ENCODE measurements around the gene IZUMO1. TPM values are rescaled to one million over a fixed set of nuclear protein-coding genes. Genes with fewer than 3 reads are reported as not detected.
"Not testable (repeated sequence)": the region's sequence is repeated elsewhere in the genome, so short reads cannot be mapped to it uniquely, and the experiment has no call there.

IZUMO1 gene
- total RNA-seq, 1 donor from 2014 or later = 0.16 TPM

DNA sequence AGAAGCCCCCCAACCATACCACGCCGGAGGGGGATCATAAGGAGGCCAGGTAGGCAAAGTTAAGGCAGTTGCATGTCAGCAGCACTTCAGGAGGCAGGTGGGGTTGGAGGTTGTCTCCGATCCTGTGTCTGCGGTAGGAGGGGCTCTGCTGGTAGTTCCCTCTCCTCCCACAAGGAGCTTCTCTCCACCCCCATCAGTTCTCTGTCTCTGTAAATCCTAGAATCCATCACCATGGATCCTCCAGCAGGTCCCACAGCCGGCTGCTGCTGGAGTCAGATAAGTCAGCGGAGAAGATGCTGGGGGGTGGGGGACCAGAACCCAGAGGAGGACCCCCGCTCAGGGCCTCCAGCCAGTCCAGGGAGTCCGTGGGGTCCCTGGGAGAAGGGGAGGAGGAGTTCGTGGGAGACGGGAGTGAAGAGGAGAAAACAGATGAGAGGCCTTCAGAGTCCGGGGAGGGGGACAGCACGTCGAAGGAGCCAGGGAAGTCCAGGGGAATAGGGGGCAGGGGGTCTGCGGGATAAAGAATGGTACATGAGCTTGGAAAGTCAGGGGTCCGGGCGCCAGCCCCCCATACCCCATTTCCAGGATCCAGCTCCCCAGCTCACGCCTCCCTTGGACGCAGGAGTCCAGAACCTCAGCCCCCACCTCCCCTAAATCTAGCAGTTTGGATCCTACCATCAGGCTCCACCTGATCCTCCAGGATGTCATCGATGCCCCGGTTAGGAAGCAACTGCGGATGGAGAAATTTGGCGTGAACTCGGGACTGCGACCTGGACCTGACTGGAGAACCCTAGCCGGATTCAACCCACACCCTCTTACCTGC is 33.5 kb downstream of the IZUMO1 start:
- no peak for DNase-seq

DNA sequence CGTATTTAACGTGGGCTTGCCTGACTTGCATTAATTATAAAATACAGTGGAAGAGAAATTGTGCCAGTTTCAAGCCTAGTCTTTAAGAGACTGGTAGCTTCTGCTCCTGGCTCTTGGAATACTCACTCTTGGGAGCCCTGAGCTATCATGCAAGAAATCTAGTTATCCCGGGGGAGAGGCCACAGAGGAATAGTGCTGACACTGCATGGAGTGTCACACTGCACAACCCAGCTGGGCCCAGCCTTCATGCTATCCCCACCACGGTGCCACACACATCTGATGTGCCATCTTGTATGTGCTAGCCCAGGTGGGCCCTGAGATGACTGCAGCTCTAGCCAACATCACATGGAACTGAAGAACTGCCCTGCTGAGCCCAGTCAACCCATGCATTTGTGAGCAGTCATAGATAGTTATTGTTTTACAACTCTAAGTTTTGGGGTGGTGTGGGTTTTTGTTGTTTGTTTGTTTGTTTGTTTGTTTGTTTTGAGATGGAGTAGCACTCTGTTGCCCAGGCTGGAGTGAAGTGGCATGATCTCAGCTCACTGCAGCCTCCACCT is 35.5 kb downstream of the IZUMO1 start:
- DNase-seq = no peak

DNA sequence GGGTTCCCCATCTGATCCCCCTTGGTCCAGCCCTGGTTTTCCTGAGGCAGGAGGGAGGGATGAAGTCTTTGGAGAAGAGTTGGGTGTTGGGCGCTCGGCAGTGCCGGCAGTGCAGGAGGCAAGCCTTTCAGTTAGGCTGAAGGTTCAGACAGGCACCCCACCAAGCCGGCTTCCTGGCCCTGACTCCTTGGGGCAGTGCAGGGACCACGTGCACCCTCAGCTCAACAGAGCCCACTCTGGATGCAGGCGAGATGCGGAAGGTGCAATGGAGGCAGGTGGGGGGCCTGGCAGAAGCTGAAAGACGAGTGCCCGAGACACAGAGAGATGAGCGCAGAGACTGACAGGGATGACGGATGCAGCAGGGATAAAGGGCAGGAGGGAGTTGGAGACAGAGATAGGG is 38.2 kb downstream of the IZUMO1 start:
- no peak for DNase-seq

DNA sequence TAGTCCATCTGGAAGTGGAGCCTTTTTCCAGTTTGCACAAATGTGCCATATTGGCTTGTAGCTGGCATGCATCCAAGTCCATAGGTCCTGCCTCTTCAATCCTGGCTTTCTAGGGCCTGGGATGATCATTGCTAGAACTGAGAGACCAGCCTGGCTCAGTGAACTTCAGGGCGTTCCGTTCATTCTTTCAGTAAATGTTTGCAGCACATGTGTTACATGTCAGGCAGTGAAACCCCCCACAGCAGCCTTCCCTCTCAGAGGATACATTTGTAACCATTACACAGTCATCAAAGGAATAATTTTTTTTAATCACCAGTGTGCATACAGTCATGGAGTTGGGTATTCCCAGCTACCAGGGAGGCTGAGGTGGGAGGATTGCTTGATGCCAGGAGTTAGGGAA is 41.3 kb downstream of the IZUMO1 start:
- no peak for DNase-seq

DNA sequence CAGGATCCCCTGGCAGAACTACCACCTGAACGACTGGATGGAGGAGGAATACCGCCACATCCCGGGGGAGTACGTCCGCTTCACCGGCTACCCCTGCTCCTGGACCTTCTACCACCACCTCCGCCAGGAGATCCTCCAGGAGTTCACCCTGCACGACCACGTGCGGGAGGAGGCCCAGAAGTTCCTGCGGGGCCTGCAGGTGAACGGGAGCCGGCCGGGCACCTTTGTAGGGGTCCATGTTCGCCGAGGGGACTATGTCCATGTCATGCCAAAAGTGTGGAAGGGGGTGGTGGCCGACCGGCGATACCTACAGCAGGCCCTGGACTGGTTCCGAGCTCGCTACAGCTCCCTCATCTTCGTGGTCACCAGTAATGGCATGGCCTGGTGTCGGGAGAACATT is 43.4 kb downstream of the IZUMO1 start:
- DNase-seq = no peak

DNA sequence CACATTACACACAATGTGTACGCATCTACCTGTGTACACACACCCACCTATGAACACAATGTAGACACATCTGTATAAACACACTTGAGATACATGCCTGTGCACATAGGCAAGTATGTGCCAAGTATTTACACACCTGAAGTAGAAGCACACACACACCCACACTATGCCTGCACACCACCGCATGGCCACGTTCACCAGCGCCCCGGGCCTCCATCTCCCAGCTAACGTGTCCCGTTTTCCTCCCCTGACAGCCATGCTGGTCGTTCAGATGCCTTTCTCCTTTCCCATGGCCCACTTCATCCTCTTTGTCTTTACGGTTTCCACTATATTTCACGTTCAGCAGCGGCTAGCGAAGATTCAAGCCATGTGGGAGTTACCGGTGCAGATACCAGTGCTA is 44.0 kb downstream of the IZUMO1 start:
- DNase-seq = no peak

DNA sequence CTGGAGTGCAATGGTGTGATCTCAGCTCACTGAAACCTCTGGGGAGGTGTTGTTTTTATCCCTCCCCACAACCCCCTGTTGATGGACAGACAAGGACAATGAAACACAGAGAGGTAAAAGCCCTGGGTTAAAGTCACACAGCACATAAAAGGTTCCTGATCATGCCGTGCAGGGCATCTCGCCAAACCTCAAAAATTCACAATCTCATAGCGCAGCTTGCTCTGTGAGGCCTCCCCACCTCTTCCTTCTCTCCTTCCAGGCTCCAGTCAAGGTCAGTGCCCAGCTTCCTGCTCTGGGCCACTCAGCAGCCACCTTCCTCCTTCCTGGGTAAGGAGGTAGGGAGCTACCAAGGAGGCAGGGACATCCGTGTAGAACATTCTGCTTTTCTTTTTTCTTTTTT is 48.7 kb downstream of the IZUMO1 start:
- DNase-seq = no peak

DNA sequence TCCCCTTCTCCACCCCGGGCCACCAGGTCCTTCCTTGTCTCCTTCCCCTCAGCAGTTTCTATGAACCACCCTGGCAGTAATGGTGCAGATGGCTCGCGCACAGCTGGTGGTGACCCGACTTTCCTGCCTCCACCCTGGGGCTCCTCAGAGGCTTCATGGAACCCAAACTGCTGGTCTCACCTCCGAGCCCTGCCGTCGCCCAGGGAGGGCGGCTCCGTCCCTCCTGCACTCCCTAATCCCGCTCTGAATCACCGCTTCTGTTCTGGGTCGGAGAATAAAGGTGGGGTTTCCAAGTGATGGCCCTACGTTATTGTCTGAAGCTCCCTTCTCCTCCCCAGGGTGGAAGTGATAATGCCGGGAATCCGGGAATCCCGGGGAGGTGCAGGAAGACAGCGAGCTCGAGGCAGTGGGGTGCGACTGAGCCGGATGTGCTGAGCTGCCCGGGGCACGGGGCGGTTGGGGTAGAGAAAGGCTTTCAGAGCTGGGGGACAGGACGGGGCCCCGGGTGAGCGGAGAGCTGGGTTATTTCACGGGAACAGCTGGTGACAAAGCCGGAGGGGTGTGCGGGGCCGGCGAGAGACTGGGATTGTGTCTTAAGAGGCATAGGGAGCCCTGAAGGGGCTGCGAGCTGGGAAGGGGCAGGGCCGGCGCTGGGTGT is 50.2 kb downstream of the IZUMO1 start:
- no peak for DNase-seq

DNA sequence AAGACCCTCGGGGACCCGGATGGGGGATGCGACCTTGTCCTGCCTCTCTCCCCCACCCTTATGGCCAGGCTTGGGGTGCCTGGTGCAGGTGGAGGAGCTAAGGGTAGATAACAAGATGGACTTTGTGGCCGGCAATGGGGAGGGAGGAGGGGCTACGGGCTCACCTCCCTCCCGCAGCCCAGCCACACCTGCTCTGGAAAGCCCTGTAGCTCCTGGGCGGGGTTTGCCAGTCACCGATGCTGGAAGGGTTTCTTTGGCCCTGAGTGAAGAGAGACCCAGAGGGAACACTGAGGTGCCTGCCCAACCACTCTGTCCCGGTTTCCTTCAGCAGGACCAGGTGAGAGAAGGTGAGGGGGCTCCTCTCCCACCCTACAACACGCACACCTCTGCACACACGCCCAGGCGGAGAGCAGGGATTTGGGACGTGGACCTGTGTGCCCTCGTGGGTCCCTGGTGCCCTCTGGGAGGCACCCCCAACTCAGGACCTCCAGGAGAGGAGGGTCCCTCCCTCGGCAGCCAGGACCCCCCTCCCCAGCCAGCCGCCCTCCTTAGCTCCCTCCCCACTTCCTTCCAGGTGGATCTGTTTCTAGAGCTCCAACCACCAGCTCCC is 50.9 kb downstream of the IZUMO1 start, which contains the start of gene FUT2:
TSS of gene FUT2 (plus strand) at position 229 of the 610 bp plus-strand sequence. CDS start 6,986 bp downstream, outside the sequence.
- no peak for DNase-seq

DNA sequence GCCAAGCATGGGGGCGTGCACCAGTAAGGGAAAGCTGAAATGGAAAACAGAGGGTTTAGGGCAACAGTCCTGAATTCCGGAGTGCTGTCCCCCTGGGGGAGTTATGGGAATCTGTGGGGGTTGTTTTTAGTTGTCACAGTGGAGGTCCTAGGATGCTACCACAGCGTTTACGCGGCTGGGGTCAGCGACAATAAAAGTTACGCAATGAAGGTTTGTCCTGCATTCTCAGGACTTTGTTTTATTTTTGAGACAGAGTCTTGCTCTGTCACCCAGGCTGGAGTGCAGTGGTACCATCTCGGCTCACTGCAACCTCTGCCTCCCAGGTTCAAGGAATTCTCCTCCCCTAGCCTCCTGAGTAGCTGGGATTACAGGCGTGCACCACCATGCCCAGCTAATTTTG is 53.1 kb downstream of the IZUMO1 start:
- not testable (repeated sequence) for DNase-seq

Small RNA genes within 50 kb of the gene (small RNA-seq; reads per million reads assigned to genes)
- gene RNU6-317P = not detected

Other genes with a start within 250 kb of the IZUMO1 start
- gene LMTK3, start 235.1 kb downstream of the IZUMO1 start, total RNA-seq = 9.5 TPM
- gene SULT2B1, start 194.7 kb downstream of the IZUMO1 start, total RNA-seq = not detected
- not detected for gene SPACA4, start 140.2 kb downstream of the IZUMO1 start, total RNA-seq
- 0.47 TPM for gene FAM83E, start 131.8 kb downstream of the IZUMO1 start, total RNA-seq
- 1,447 TPM for gene RPL18, start 127.7 kb downstream of the IZUMO1 start, total RNA-seq
- 7.2 TPM for gene SPHK2, start 127.4 kb downstream of the IZUMO1 start, total RNA-seq
- 4.8 TPM for gene DBP, start 109.5 kb downstream of the IZUMO1 start, total RNA-seq
- gene CA11, start 100.7 kb downstream of the IZUMO1 start, total RNA-seq = 9.8 TPM
- not detected for gene NTN5, start 73.9 kb downstream of the IZUMO1 start, total RNA-seq
- gene FUT2, start 50.9 kb downstream of the IZUMO1 start, total RNA-seq = not detected
- gene MAMSTR, start 27.2 kb downstream of the IZUMO1 start, total RNA-seq = 0.62 TPM
- gene RASIP1, start 6.3 kb downstream of the IZUMO1 start, total RNA-seq = 3.3 TPM
- 0.47 TPM for gene FUT1, start 5.7 kb upstream of the IZUMO1 start, total RNA-seq
- not detected for gene FGF21, start 8.6 kb upstream of the IZUMO1 start, total RNA-seq
- gene BCAT2, start 64.1 kb upstream of the IZUMO1 start, total RNA-seq = 12.5 TPM
- 2.5 TPM for gene HSD17B14, start 89.6 kb upstream of the IZUMO1 start, total RNA-seq
- 0.31 TPM for gene PLEKHA4, start 121.7 kb upstream of the IZUMO1 start, total RNA-seq
- 24.6 TPM for gene PPP1R15A, start 125.5 kb upstream of the IZUMO1 start, total RNA-seq
- not detected for gene TULP2, start 151.8 kb upstream of the IZUMO1 start, total RNA-seq
- gene NUCB1, start 153.4 kb upstream of the IZUMO1 start, total RNA-seq = 42.6 TPM
- gene DHDH, start 186.8 kb upstream of the IZUMO1 start, total RNA-seq = not detected
- gene BAX, start 208.0 kb upstream of the IZUMO1 start, total RNA-seq = 12.5 TPM
- gene FTL, start 218.4 kb upstream of the IZUMO1 start, total RNA-seq = 677 TPM
- gene GYS1, start 246.4 kb upstream of the IZUMO1 start, total RNA-seq = 14.2 TPM
- 81.4 TPM for gene RUVBL2, start 247.0 kb upstream of the IZUMO1 start, total RNA-seq

Measured in occipital lobe (tissue), 3 donors.